ENCODE measurements around the gene ERC2.

Gene ERC2

GRCh38 chr3:55765906-55766701, 702.2 kb downstream of the ERC2 start:
- no peak for DNase-seq

DNA sequence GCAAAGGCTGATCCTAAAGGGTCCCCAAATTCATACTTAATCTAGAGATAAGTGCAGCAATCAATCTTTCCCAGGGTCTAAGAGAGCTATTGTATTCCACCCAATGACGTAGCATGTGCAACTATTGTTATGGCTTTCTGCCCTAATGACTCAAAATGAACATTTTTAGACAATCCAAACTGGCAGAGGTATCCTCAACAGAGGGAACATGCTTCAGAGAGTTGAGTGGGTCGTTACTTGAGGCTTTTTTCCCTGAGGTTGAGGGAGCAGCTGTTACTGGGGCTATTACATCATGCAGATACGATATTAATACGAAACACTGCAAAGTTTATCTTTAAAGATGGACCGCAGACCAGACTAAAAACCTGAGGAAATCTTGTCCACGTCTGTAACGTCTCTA, 702.9 kb downstream of the ERC2 start:
- DNase-seq = no peak

- no peak for DNase-seq
Measured at GRCh38 chr3:55756976-55757375, 711.3 kb downstream of the ERC2 start.

GRCh38 chr3:55755516-55756205, 712.6 kb downstream of the ERC2 start:
- DNase-seq = no peak

DNA sequence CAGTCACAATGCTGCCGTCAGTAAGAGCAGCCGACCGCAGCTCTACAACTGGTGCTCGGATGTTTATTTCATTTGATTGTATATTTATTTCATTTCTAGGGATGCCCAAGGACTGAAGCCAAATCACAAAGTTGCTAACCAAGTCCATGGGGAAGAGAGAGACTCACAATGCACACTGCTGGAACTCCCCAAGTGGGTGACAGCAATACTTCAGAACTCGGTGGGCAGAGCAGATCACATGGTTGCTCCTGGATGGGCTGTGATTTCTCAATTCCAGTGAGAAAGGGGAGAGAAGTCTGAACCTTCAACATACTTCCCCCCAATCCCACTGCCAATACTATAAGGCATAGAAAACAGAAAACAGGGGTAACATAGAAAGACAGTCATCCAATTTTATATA, 715.4 kb downstream of the ERC2 start:
- DNase-seq = no peak

DNA sequence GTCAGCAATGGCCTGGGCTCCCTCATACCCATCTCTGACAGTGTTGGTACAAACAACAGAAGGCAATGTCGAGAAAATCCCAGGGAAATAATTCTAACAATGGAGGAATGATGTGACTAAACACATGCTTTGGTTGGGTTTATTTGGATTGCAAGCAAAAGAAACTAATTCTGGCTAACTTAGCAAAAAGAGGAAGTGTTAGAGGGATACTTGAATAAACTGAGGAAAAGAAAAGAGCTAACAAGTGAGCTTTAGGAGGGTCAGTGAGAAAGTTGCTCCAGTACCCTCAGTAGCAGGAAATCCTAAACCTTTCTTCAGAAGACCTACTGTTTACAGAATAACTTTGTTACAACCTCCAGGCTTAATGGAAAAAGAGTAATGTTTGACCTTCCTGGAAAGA, 716.5 kb downstream of the ERC2 start:
- DNase-seq = no peak

GRCh38 chr3:55750525-55750924, 717.7 kb downstream of the ERC2 start:
- no peak for DNase-seq

GRCh38 chr3:55749036-55749435, 719.2 kb downstream of the ERC2 start:
- no peak for DNase-seq

- DNase-seq = peak; percentile 9
Measured at GRCh38 chr3:55746808-55747413, 721.4 kb downstream of the ERC2 start.

DNA sequence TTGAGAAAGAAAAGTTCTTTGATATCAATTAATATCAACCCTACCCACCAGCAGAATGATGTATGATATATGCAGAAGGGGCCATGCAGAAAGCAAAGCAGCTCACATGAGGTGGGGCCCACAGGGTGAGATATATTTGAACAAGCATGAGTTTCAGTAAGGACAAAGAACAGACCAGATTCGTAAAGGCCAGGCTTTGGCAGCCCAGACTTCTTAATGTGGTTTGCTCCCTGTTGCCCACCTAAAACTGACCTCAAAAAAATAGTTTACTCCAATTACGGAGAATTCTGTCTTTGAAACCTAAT, 725.5 kb downstream of the ERC2 start:
- no peak for DNase-seq

DNA sequence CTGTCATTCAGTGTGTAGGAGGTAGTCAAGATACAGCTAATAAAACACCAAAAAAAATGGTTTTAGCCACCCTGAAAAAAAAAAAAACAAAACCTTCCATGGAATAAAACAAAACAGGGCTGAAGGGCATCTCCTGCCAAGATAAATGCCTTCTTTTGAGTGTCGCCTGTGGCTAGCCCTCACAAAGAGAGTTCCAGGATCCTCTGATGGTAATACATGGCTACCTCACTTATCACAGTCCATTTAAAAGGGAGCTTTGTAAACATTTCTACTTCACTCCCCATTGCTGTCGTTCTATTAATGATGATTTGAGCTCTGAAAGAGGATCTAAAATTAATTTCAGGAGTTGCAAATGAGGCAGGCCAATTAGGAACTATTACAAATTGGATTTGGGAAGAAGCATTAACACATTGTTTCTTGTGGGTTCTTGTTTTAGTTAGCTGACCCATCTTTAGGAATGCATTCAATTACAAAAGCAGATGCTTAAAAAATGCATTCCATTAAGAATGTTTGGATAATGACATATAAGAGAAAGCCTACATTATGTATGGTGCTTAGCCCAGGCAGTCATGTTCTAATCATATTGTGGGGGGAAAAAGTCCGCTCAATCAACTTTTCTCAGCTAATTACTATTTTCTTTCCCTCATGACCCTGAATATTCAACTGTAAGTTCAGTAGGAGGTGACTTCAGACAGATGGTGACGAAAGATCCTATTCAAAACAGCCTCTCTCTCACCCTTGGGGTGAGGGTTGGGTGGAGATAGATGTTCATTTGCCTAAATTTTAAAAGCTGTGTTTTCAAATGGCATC, 726.0 kb downstream of the ERC2 start:
- no peak for DNase-seq

DNA sequence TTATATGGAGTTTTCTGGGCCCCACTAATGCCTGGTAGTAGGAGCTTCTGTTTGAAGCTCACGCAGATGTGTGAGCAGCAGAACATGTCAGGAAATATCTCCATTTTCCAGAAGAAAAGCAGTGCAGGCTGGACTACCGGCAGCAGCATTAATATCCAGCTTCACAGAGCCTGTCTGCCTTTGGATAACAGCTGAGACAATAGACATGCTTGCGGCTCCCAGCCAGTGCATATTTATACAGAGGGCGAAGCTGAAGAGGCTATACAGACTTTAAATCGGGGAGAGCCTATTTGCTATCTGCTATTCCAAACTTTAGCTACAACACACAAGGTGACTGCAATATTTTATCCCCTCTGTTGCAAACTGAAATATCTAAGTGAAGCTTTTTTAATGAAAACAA, 731.1 kb downstream of the ERC2 start:
- DNase-seq = no peak

DNA sequence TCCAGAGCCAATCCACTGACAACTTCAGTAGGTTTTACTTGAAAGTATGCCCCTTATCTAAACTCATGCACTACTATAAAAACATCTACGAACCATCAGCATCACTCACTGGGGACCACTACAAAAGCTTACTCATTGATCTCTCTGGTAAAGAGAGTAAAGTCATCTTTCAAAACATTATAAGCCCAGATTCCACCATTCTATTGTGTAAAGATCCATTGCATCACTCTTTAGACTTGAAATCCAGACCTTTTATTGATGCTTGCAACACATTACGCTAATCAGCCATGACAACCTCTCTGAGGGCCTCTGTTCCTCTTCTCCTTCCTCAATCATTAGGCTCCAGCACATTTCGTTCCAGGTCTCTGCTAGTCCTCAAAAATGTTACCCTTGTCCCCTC, 732.3 kb downstream of the ERC2 start:
- DNase-seq = no peak

GRCh38 chr3:55731741-55732140, 736.5 kb downstream of the ERC2 start:
- DNase-seq = no peak

GRCh38 chr3:55729546-55729945, 738.7 kb downstream of the ERC2 start:
- no peak for DNase-seq

GRCh38 chr3:55728461-55729100, 739.7 kb downstream of the ERC2 start:
- DNase-seq = no peak

DNA sequence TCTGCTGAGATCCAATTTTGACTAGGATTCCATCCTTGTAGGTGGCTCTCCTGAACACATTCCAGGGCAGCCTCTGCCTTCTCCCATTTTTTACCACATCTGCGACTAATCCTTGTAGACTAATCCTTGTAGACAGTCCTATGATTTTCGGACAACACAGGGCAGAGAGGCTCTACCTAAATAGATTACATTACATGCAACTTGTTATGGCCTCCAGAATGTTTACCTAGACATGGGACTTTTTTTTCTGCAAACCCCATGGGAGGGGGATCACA, 741.8 kb downstream of the ERC2 start:
- DNase-seq = no peak

GRCh38 chr3:55725681-55726500, 742.4 kb downstream of the ERC2 start:
- DNase-seq = no peak

- DNase-seq = no peak
Measured at GRCh38 chr3:55724821-55725220, 743.4 kb downstream of the ERC2 start.

DNA sequence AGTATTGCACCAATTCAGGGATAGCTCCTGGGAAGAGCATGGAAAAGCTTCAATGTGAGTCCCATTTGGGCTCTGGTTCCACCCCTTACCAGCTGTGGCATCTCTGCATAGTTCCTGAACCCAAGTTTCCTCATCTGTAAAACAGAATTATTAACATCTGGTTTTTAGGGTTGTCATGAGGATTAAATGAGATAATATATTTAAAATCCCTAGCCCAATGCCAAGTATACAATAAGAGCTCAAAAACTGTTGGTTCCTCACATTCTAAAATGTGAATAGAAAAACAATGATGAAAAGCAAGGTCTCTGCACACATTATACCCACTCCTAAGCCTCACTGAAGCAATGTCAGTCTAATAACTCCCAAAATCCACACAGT, 743.9 kb downstream of the ERC2 start:
- no peak for DNase-seq

GRCh38 chr3:55723653-55724406, 744.4 kb downstream of the ERC2 start:
- DNase-seq = no peak

Measured in hematopoietic multipotent progenitor cell treated with erythropoietin and hydrocortisone succinate and interleukin-3 and kit ligand, for 6 days (in vitro differentiated cells).